DMS53 (cell line): ENCODE data around the gene PCK2.

ENCODE experiments used
- DNase-seq: peaks from one replicate; lab custom pipeline; 2025; lab: John Stamatoyannopoulos, UW

PCK2 gene

DNA sequence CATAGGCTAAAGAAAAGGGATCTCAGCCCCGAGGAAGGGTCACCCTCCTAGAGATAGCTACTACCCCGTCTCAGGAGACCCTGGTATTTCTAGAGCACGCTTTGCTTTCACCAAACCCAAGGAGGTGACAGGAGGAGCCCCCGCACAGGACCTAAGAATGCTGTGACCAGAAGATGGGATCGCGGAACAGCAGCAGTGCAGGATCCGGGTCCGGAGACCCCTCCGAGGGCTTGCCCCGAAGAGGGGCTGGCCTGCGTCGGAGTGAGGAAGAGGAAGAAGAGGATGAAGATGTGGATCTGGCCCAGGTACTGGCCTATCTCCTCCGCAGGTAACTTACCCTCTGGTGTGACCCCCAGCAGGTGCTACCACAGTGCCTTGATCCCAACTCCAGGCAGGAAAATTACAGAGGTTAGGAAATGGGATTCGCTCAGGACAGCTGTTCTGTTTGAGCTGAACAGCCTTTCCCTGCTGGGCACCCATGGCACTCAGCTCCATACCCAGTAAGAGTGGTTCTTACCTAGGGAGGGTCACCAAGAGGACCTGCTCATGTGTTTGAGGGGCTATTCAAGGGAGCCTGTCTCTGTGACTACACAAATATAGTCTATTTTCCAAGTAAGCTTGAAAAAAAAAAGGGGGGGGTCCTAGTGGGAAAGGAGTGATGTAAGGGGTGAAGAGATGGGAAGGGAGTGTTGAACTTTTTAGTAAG lies 21.5 kb downstream of the PCK2 start:
- no peak for DNase-seq

- no peak for DNase-seq
Observed at GRCh38 chr14:24116128-24116814, 22.2 kb downstream of the PCK2 start.

DNA sequence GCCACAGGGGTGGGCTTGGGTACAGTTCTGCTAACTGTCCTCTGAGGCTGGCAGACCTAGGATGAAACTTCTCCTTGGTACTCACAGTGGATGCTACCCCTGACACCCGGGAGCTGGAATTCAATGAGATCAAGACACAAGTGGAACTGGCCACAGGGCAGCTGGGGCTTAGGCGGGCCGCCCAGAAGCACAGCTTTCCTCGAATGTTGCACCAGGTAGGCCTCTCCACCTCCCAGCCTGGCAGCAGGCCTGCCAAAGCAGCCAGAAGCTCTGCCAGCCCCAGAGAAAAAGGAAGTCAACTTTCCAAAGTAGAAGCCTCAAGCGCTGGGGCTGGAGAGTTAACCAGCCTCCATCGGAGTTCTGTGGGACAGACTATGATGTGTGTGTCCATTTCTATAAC lies 23.1 kb downstream of the PCK2 start:
- no peak for DNase-seq

GRCh38 chr14:24119691-24120090 lies 25.6 kb downstream of the PCK2 start:
- no peak for DNase-seq

DNA sequence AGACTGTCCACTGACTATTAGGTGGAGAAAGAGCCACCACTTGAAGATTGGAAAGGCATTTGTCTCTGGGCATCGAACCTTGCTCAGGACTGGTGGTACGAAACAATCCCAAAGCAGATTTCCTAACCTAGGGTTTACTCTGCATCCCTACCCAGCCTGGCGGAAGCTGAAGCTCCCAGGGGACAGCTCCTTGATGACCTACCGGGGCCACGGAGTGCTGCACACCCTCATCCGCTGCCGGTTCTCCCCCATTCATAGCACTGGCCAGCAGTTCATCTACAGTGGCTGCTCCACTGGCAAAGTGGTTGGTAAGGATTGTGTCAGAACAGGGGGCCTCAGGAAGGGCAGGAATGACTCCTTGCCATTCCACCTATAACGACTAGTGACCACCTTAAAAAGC lies 27.1 kb downstream of the PCK2 start:
- no peak for DNase-seq

- DNase-seq, result no peak
Observed at GRCh38 chr14:24122416-24122815, 28.3 kb downstream of the PCK2 start.

DNA sequence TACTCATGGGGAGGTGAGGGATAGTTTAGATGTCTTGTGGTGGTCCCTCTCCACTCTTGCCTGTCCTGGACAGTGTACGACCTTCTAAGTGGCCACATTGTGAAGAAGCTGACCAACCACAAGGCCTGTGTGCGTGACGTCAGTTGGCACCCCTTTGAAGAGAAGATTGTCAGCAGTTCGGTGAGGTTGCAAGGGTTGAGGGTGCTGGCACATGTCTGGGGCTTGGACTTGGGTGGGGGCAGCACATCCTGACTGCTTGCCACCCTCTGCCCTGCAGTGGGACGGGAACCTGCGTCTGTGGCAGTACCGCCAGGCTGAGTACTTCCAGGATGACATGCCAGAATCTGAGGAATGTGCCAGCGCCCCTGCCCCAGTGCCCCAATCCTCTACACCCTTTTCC lies 28.8 kb downstream of the PCK2 start:
- DNase-seq, result no peak

GRCh38 chr14:24123424-24124417 lies 29.6 kb downstream of the PCK2 start:
- no peak for DNase-seq

GRCh38 chr14:24126939-24127338 lies 32.8 kb downstream of the PCK2 start:
- no peak for DNase-seq

- DNase-seq, result no peak
Observed at GRCh38 chr14:24127673-24128072, 33.6 kb downstream of the PCK2 start.

DNA sequence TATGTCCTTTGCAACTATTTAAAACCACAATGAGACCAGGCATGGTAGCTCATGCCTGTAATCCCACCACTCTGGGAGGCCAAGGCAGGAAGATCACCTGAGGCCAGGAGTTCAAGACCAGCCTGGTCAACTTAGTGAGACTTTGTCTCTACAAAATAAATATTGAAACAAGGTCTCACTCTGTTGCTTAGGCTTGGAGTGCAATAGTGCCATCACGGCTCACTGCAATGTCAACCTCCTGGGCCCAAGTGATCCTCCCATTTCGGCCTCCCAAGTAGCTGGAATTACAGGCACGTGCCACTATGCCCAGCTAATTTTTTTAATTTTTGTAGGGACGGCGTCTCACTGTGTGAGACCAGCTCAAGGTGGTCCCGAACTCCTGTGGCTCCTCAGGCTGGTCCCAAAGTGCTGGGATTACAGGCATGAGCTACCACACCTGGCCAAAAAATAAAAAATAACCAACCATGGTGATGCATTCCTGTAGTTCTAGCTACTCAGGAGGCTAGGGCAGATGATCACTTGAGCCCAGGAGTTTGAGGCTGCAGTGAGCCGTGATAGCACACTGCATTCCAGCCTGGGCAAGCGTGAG lies 35.4 kb downstream of the PCK2 start:
- no peak for DNase-seq

GRCh38 chr14:24130380-24130716 lies 36.2 kb downstream of the PCK2 start, which contains the start of gene FITM1:
FITM1 (plus strand) TSS chr14:24130659; CDS start chr14:24131564, 905 bp downstream.
- DNase-seq, result no peak

DNA sequence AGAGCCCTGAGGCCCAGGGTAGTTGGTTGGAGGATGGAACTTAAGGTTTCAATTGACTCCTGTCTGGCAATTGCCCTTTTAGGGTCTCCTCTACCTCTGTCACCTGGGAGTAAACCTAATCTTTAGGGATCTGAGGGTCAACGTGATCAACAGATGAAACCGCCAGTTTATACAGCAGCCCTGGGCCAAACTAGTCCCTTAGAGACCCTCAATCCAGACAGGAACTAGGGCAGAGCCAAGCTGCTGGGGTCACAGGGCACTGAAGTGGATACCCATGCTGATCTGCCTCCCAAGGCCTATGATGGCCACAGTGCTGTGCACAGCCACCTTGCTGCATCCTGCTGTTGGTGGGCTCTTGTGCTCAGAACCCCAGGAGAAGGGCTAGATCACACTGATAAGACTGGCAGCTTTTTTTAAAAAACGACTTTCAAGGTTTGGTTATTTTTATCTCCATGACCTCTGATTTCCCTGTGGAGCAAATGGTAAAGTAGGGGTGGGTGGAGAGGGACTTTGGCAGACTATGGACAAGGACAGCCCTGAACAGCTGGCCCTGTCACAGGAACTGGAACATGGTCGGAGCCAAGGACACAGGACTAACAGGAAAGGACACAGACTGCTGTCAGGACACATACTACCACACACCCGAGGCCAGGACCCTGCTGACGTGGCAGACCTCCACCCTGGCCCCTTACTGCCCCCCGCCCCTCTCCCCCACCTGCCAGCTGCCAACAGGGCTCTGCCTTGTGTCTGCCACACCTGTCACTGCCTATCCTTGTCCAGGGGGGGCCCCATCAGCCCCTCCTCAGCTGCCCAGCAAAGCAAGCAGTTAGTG lies 36.8 kb downstream of the PCK2 start:
- DNase-seq, result no peak

DNA sequence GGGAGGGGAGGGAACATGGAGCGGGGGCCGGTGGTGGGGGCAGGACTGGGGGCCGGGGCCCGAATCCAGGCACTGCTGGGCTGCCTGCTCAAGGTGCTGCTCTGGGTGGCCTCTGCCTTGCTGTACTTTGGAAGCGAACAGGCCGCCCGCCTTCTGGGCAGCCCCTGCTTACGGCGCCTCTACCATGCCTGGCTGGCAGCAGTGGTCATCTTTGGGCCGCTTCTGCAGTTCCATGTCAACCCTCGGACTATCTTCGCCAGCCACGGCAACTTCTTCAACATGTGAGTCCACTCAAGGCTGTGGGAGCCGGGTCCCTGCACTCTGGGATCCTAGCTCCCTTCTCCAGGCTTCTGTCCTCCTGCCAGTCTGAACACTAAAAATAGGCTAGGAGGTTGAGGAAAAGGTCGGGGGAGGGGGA lies 37.4 kb downstream of the PCK2 start:
- DNase-seq, result no peak

DNA sequence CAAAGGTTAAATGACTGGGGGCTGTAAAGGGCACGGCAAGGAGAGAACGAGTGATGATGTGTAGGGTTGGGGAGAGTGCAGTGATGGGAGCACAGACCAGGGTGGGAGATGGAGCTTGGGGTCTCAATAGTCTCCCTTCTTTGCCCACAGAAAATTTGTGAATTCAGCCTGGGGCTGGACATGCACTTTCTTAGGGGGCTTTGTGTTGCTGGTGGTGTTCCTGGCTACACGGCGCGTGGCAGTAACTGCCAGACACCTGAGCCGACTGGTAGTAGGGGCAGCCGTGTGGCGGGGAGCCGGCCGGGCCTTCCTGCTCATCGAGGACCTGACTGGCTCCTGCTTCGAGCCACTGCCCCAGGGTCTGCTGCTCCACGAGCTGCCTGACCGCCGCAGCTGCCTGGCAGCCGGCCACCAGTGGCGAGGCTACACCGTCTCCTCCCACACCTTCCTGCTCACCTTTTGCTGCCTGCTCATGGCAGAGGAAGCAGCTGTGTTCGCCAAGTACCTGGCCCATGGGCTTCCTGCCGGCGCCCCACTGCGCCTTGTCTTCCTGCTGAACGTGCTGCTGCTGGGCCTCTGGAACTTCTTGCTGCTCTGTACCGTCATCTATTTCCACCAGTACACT lies 38.1 kb downstream of the PCK2 start:
- DNase-seq, result peak; percentile 84

GRCh38 chr14:24132976-24133375 lies 38.9 kb downstream of the PCK2 start:
- DNase-seq, result no peak

GRCh38 chr14:24133735-24134134 lies 39.6 kb downstream of the PCK2 start:
- no peak for DNase-seq

GRCh38 chr14:24135584-24135833 lies 41.4 kb downstream of the PCK2 start:
- no peak for DNase-seq

DNA sequence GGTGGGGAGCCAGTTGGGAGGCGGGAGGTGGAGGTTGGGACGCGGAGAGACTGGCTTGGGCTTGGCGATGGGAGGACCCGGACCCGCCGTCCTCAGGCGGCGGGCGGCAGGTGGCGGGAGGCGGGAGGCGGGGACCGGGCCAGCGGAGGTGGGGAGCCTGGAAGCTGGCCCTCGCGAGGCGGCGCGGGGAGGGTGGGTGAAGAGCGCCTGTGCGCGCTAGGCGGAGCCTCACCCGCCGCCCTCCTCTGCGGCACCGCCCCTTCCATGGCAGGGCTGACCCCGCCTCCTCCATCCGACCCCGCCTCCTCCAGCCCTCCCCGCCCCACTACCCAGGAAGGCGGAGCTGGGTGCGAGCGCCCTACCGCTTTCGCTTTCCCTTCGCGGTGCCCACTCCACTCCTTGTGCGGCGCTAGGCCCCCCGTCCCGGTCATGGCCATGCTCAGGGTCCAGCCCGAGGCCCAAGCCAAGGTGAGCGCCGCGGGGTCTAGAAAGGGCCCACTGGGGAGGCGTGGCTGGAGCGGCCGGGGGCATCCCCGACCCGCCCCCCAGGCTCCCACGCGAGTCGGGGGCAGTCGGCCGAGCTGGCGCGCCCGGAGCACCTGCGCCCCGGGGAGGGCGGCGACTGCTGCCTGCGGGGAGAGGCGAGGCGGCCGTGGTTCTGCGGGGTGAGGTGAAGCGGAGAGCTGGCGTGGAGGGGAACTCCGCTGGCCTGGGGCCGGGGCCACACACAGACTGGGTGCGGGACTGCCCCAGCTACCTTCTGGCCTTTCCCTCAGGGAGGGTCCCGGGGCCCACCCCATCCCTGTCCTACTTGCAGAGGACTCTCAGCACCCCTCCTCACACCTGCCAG lies 41.9 kb downstream of the PCK2 start, which contains the start of gene PSME1:
Gene PSME1 (plus strand): TSS at position 361 of the 850 bp plus-strand sequence. CDS start 69 bp downstream, at position 430.
- peak; percentile 95 for DNase-seq
